Measurements from ENCODE around the gene SLC26A2. TPM values are rescaled to one million over a fixed set of nuclear protein-coding genes. Genes with fewer than 3 reads are reported as not detected.

SLC26A2 gene
- total RNA-seq, 1 experiment from 2014 or later: 111 TPM

DNA sequence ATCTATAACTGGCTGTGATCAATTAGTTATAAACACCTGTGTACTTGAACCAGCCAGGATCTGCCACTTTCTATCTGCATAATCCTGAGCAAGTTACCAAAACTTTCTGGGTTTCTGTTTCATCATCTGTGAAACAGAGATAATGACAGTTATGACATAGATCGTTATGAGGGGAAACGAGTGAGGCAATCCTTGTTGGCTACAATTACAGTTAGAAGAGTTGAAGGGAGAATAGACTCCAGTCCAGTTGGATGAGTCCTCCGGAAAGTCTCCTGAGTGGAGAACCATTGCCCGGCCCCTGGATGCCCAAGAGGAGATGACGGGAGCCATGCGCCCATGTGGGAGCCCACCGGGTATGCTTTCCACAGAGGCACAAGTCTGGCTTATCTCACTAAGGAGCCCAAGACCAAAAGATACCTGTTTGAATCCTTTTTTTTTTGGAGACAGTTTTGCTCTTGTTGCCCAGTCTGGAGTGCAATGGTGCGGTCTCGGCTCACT lies 20.4 kb upstream of the SLC26A2 start:
- POLR2A ChIA-PET: interaction anchor here (1.2 to 1.3 kb wide), 2 partner anchors 18 to 20 kb away, joined by 6 to 11 read pairs; partner anchors contain the start of gene SLC26A2
- Histone ChIP-seq H3K36me3 (ENCODE audit: control insufficient read depth, insufficient read depth, low read length) (no peaks in the 10 kb centered on the region), H3K27ac (ENCODE audit: low read length) (peak overlapping the region; percentile 98), H3K27me3 (ENCODE audit: control insufficient read depth, insufficient read depth, low read length) (no peaks in the 10 kb centered on the region), H3K9me3 (ENCODE audit: control insufficient read depth, insufficient read depth, low read depth, low read length) (no peaks in the 10 kb centered on the region), H3K4me1 (ENCODE audit: control insufficient read depth, insufficient read depth, low read length) (peaks cover 64% of the 10 kb centered on the region), H3K4me3 (ENCODE audit: low read depth in 2 of 2, low read length in 2 of 2) (no peak overlapping the region)
- intact Hi-C loops (cut with micrococcal nuclease; ENCODE audit: unreplicated experiment) (no loop called here), in situ Hi-C loops (cut with HindIII; ENCODE audit: low pct_unique_long_range_greater_than_20kb, low sequenced_read_pairs) (no loop called here)
- DNase-seq (ENCODE audit: low read depth, low spot score): no peak
- no peak for ATAC-seq
- CTCF ChIA-PET: interaction anchor here (0.9 to 1.3 kb wide), 2 partner anchors 20 to 22 kb away, joined by 4 to 5 read pairs; no protein-coding TSS in a partner anchor
- no TSS peak for BruUV-seq (replicated peaks)
- TF ChIP-seq TCF7L2 (IDR thresholded peaks at IDR 0.05; ENCODE audit: low read depth, low read length): no peak
- TF ChIP-seq, protein P1, sequence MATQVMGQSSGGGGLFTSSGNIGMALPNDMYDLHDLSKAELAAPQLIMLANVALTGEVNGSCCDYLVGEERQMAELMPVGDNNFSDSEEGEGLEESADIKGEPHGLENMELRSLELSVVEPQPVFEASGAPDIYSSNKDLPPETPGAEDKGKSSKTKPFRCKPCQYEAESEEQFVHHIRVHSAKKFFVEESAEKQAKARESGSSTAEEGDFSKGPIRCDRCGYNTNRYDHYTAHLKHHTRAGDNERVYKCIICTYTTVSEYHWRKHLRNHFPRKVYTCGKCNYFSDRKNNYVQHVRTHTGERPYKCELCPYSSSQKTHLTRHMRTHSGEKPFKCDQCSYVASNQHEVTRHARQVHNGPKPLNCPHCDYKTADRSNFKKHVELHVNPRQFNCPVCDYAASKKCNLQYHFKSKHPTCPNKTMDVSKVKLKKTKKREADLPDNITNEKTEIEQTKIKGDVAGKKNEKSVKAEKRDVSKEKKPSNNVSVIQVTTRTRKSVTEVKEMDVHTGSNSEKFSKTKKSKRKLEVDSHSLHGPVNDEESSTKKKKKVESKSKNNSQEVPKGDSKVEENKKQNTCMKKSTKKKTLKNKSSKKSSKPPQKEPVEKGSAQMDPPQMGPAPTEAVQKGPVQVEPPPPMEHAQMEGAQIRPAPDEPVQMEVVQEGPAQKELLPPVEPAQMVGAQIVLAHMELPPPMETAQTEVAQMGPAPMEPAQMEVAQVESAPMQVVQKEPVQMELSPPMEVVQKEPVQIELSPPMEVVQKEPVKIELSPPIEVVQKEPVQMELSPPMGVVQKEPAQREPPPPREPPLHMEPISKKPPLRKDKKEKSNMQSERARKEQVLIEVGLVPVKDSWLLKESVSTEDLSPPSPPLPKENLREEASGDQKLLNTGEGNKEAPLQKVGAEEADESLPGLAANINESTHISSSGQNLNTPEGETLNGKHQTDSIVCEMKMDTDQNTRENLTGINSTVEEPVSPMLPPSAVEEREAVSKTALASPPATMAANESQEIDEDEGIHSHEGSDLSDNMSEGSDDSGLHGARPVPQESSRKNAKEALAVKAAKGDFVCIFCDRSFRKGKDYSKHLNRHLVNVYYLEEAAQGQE (IDR thresholded peaks at IDR 0.05; ENCODE audit: insufficient read depth in 1 of 2, low read depth in 2 of 2, low read length in 1 of 2): no peak
- TF ChIP-seq SIN3A (IDR thresholded peaks at IDR 0.05; ENCODE audit: borderline replicate concordance, insufficient read depth, low read depth, low read length): no peak
- TF ChIP-seq, protein P2, sequence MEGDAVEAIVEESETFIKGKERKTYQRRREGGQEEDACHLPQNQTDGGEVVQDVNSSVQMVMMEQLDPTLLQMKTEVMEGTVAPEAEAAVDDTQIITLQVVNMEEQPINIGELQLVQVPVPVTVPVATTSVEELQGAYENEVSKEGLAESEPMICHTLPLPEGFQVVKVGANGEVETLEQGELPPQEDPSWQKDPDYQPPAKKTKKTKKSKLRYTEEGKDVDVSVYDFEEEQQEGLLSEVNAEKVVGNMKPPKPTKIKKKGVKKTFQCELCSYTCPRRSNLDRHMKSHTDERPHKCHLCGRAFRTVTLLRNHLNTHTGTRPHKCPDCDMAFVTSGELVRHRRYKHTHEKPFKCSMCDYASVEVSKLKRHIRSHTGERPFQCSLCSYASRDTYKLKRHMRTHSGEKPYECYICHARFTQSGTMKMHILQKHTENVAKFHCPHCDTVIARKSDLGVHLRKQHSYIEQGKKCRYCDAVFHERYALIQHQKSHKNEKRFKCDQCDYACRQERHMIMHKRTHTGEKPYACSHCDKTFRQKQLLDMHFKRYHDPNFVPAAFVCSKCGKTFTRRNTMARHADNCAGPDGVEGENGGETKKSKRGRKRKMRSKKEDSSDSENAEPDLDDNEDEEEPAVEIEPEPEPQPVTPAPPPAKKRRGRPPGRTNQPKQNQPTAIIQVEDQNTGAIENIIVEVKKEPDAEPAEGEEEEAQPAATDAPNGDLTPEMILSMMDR (IDR thresholded peaks at IDR 0.05): no peak
- TF ChIP-seq POLR2AphosphoS5 (IDR thresholded peaks at IDR 0.05; ENCODE audit: low read depth, low read length): no peak

DNA sequence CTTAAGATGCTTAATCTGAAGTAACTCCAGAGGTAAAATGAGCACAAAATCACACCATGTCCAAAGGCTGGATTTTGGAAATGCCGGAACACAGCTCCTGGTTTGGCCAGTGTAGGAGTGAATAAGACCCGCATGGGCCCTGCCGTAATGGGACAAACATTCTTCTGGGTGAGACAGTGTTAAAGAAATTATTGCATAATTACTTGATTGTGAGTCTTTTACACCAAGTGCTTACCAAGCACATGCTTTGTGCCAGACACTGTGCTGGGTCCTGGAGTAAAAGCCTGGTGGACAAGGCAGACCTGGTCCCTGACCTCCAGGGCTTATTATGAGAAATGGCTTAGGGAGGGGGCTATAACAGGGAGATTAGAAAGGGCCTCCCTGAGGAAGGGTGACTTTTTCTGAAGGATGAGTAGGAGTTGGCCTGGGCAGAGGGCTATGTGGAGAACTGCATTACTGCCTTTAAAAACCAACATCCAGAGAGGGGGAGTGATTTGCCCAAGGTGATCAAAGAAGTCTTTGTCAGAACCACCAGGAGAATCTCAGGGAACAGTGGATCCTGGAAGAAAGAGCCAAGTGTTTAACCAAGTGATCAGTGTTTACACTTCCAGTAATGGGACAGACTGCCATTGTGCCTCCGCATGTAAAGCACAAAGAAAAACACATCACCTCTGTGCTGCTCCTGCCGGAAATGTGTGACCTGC lies 19.5 kb upstream of the SLC26A2 start:
- Histone ChIP-seq H3K27ac (ENCODE audit: low read length) (peak overlapping the region; percentile 98), H3K4me1 (ENCODE audit: control insufficient read depth, insufficient read depth, low read length) (peaks cover 60% of the 10 kb centered on the region), H3K4me3 (ENCODE audit: low read depth in 2 of 2, low read length in 2 of 2) (no peak overlapping the region), H3K36me3 (ENCODE audit: control insufficient read depth, insufficient read depth, low read length) (no peaks in the 10 kb centered on the region), H3K9me3 (ENCODE audit: control insufficient read depth, insufficient read depth, low read depth, low read length) (no peaks in the 10 kb centered on the region), H3K27me3 (ENCODE audit: control insufficient read depth, insufficient read depth, low read length) (no peaks in the 10 kb centered on the region)
- BruUV-seq (replicated peaks): no TSS peak
- TF ChIP-seq, protein P1 (IDR thresholded peaks at IDR 0.05; ENCODE audit: insufficient read depth in 1 of 2, low read depth in 2 of 2, low read length in 1 of 2): no peak
- TF ChIP-seq POLR2AphosphoS5 (IDR thresholded peaks at IDR 0.05; ENCODE audit: low read depth, low read length): no peak
- TF ChIP-seq, protein P2 (IDR thresholded peaks at IDR 0.05): no peak
- no peak for TF ChIP-seq SIN3A (IDR thresholded peaks at IDR 0.05; ENCODE audit: borderline replicate concordance, insufficient read depth, low read depth, low read length)
- no peak for TF ChIP-seq TCF7L2 (IDR thresholded peaks at IDR 0.05; ENCODE audit: low read depth, low read length)
- ChIA-PET POLR2A (no interaction called here), CTCF (no interaction called here)
- ATAC-seq (no peak), DNase-seq (ENCODE audit: low read depth, low spot score) (no peak)
- intact Hi-C loops (cut with micrococcal nuclease; ENCODE audit: unreplicated experiment): no loop called here
- in situ Hi-C loops (cut with HindIII; ENCODE audit: low pct_unique_long_range_greater_than_20kb, low sequenced_read_pairs): no loop called here

Data from Panc1 (cell line).